GM12864 (cell line): Measurements from ENCODE around the gene PLCG2.

Source experiments
- DNase-seq: peaks from one replicate; pipeline ENCODE4 v3.0.0-alpha.2; 2011; ENCODE audit warnings: low read depth
- H3K4me3 ChIP-seq: 2 replicates; pipeline ENCODE4 v1.5.1; 2011; ENCODE audit warnings: mild to moderate bottlenecking, low read depth, low read length, control low read depth
- CTCF ChIP-seq: IDR thresholded peaks from 2 replicates; pipeline ENCODE4 v1.5.1; 2011; ENCODE audit warnings: low read depth, mild to moderate bottlenecking, moderate library complexity, low read length, control low read depth, inconsistent platforms; ENCODE audit errors: missing control alignments

The PLCG2 gene

GRCh38 chr16:81861503-81861902 lies 82.4 kb downstream of the PLCG2 start:
- no peak for DNase-seq
- no peak for TF ChIP-seq CTCF
- H3K4me3 ChIP-seq: no peak overlapping the region

GRCh38 chr16:81861915-81862314 lies 82.8 kb downstream of the PLCG2 start:
- no peak for DNase-seq
- no peak for TF ChIP-seq CTCF
- no peak overlapping the region for H3K4me3 ChIP-seq

GRCh38 chr16:81863630-81864352 lies 84.7 kb downstream of the PLCG2 start:
- peak; percentile 49 for DNase-seq
- TF ChIP-seq CTCF: no peak
- H3K4me3 ChIP-seq: no peak overlapping the region; the same call in 1 of the 2 replicates

GRCh38 chr16:81864646-81865382 lies 85.7 kb downstream of the PLCG2 start:
- TF ChIP-seq CTCF: no peak
- no peak for DNase-seq
- H3K4me3 ChIP-seq: no peak overlapping the region

GRCh38 chr16:81866820-81867440 lies 87.8 kb downstream of the PLCG2 start:
- DNase-seq: no peak
- no peak overlapping the region for H3K4me3 ChIP-seq
- TF ChIP-seq CTCF: no peak

GRCh38 chr16:81868057-81868748 lies 89.1 kb downstream of the PLCG2 start:
- TF ChIP-seq CTCF: no peak
- DNase-seq: no peak
- no peak overlapping the region for H3K4me3 ChIP-seq
